GM12878 (cell line): ENCODE results near the gene SLC25A42. TPM values are rescaled to one million over a fixed set of nuclear protein-coding genes. Genes with fewer than 3 reads are reported as not detected.
A peak's percentile ranks its signal among the peaks of the same experiment; 100 is the strongest.

ENCODE experiments used
- ATF7 ChIP-seq: fragments of 450-650 bp; IDR thresholded peaks from 2 replicates; pipeline ENCODE4 v1.6.1; 2016; ENCODE audit warnings: low read depth, mild to moderate bottlenecking
- BHLHE40 ChIP-seq, 2 experiments: fragments of 450-650 bp in 1 of 2; IDR thresholded peaks; 2 replicates each; pipeline ENCODE4 v1.6.1; 2011 to 2017; ENCODE audit warnings: low read depth in 2 of 2, borderline replicate concordance in 1 of 2, improper control_type of control experiment in 1 of 2, low read length in 1 of 2, mild to moderate bottlenecking in 1 of 2
- CBFB ChIP-seq: IDR thresholded peaks from 2 replicates; pipeline ENCODE4 v1.6.1; 2016; ENCODE audit warnings: antibody characterized with exemption, low read depth
- CBX3 ChIP-seq: fragments of 200-600 bp; sonication (generic); IDR thresholded peaks from 2 replicates; pipeline ENCODE4 v1.6.1; 2016; ENCODE audit warnings: low read depth, borderline replicate concordance
- CBX5 ChIP-seq: sonication (generic); IDR thresholded peaks from 2 replicates; pipeline ENCODE4 v1.6.1; 2016; ENCODE audit warnings: low read depth, moderate library complexity, mild to moderate bottlenecking, inconsistent platforms
- EED ChIP-seq: sonication (generic); IDR thresholded peaks from 2 replicates; pipeline ENCODE4 v1.6.1; 2016; ENCODE audit warnings: antibody characterized with exemption, low read depth
- EGR1 ChIP-seq, 2 experiments: IDR thresholded peaks; 1 replicate in 1 of 2; 2 replicates in 1 of 2; pipeline ENCODE4 v1.6.1; 2011 to 2012; ENCODE audit warnings: low read depth in 2 of 2, low read length in 2 of 2, borderline replicate concordance in 1 of 2, mild to moderate bottlenecking in 1 of 2, moderate library complexity in 1 of 2
- FOXK2 ChIP-seq: fragments of 450-650 bp; IDR thresholded peaks from 2 replicates; pipeline ENCODE4 v1.6.1; 2017; ENCODE audit warnings: mild to moderate bottlenecking, moderate library complexity
- FOXM1 ChIP-seq: IDR thresholded peaks from 2 replicates; pipeline ENCODE4 v1.6.1; 2012; ENCODE audit warnings: low read depth, mild to moderate bottlenecking, inconsistent platforms, low read length, moderate library complexity
- HDGF ChIP-seq: fragments of 450-650 bp; IDR thresholded peaks from 2 replicates; pipeline ENCODE4 v1.6.1; 2016; ENCODE audit warnings: antibody characterized with exemption
- IKZF2 ChIP-seq, 2 experiments: fragments of 450-650 bp; IDR thresholded peaks; 2 replicates each; pipeline ENCODE4 v1.6.1; 2017; ENCODE audit warnings: mild to moderate bottlenecking in 2 of 2, moderate library complexity in 2 of 2
- IRF4 ChIP-seq: IDR thresholded peaks from 2 replicates; pipeline ENCODE4 v1.6.1; 2011; ENCODE audit warnings: low read depth, low read length
- MYC ChIP-seq: IDR thresholded peaks from 2 replicates; pipeline ENCODE4 v1.6.1; 2011; ENCODE audit warnings: mild to moderate bottlenecking, low read length, moderate library complexity, inconsistent platforms; ENCODE audit not compliant: insufficient read depth, insufficient replicate concordance, insufficient read length, severe bottlenecking
- NBN ChIP-seq: fragments of 450-650 bp; IDR thresholded peaks from 2 replicates; pipeline ENCODE4 v1.6.1; 2016
- NFYB ChIP-seq: IDR thresholded peaks from 2 replicates; pipeline ENCODE4 v1.6.1; 2011; ENCODE audit warnings: low read depth, mild to moderate bottlenecking, low read length, improper control_type of control experiment, moderate library complexity; ENCODE audit not compliant: insufficient read depth
- PAX8 ChIP-seq: fragments of 450-650 bp; IDR thresholded peaks from 2 replicates; pipeline ENCODE4 v1.6.1; 2017; ENCODE audit warnings: mild to moderate bottlenecking, moderate library complexity
- PKNOX1 ChIP-seq: fragments of 450-650 bp; IDR thresholded peaks from 2 replicates; pipeline ENCODE4 v1.6.1; 2016; ENCODE audit warnings: mild to moderate bottlenecking
- POLR2AphosphoS2 ChIP-seq: IDR thresholded peaks from 2 replicates; pipeline ENCODE4 v1.6.1; 2011; ENCODE audit warnings: low read depth, mild to moderate bottlenecking, low read length, improper control_type of control experiment, moderate library complexity
- PRDM15 ChIP-seq: fragments of 450-650 bp; formaldehyde crosslinking; IDR thresholded peaks from 2 replicates; pipeline ENCODE4 v1.4.0; 2020; ENCODE audit warnings: mild to moderate bottlenecking, moderate library complexity
- RB1 ChIP-seq: fragments of 450-650 bp; formaldehyde crosslinking; IDR thresholded peaks from 2 replicates; pipeline ENCODE4 v1.6.1; 2017; ENCODE audit warnings: mild to moderate bottlenecking, borderline replicate concordance
- SMARCA5 ChIP-seq: fragments of 450-650 bp; IDR thresholded peaks from 2 replicates; pipeline ENCODE4 v1.6.1; 2017; ENCODE audit warnings: mild to moderate bottlenecking
- SREBF1 ChIP-seq: IDR thresholded peaks from 2 replicates; pipeline ENCODE4 v1.6.1; 2012; ENCODE audit warnings: mild to moderate bottlenecking, low read length
- ZBED1 ChIP-seq: IDR thresholded peaks from 2 replicates; pipeline ENCODE4 v1.6.1; 2016; ENCODE audit warnings: borderline replicate concordance
- ZBTB4 ChIP-seq: fragments of 450-650 bp; formaldehyde crosslinking; IDR thresholded peaks from 2 replicates; pipeline ENCODE4 v1.4.0; 2022; ENCODE audit warnings: mild to moderate bottlenecking, moderate library complexity
- ZSCAN29 ChIP-seq: fragments of 450-650 bp; IDR thresholded peaks from 2 replicates; pipeline ENCODE4 v1.6.1; 2017; ENCODE audit warnings: mild to moderate bottlenecking, moderate library complexity
- polyA plus RNA-seq, 11 experiments: library from polyadenylated mRNA; depleted of rRNA in 4 of 11; unstranded in 6 of 11; stranded (reverse) in 5 of 11; fragments of >200 nt; fragmentation: Nextera tagmentation in 4 of 11; fragmentation: Illumina TruSeq in 1 of 11; extraction: Ambion mirVana in 4 of 11; extraction: Trizol in 1 of 11; gene quantifications; 1 replicate in 1 of 11; 2 replicates in 10 of 11; pipeline versions ENCODE4 v1.2.1 to v1.2.3, GENCODE V29; 2011 to 2016; ENCODE audit warnings: inconsistent platforms in 2 of 11, missing spikeins in 2 of 11, low read depth in 1 of 11
- total RNA-seq, 4 experiments: library from RNA; depleted of rRNA in 3 of 4; stranded (reverse); fragments of >200 nt in 3 of 4; fragmentation: Illumina TruSeq in 1 of 4; extraction: Trizol in 1 of 4; gene quantifications; 2 replicates each; pipeline versions ENCODE4 v1.2.1 to v1.2.3, GENCODE V29; 2013 to 2021

The SLC25A42 gene
- total and polyA plus RNA-seq, 10 of the 15 experiments (the other 5 are each of a cell fraction or from before 2014, with no cell fraction given), result 0.24 to 19.2 (median 9.6) TPM

GRCh38 chr19:19033426-19034203, 30.2 kb upstream of the SLC25A42 start, which contains the start of the genes ARMC6 and SUGP2 (continued):
- TF ChIP-seq ZBTB4 (no peak), PRDM15 (CRISPR knock-in tag) (no peak), BHLHE40 (IDR thresholded peaks at IDR 0.05; ENCODE audit: borderline replicate concordance in 1 of 2, low read depth in 2 of 2, low read length in 1 of 2) (peak in 1 of 2 experiments; percentile 69; a peak in 2 of 4 replicates), SMARCA5 (no peak), PKNOX1 (no peak), NFYB (no peak), EED (no peak), RB1 (no peak), FOXK2 (no peak), ATF7 (no peak), CBX5 (no peak), IKZF2 (IDR thresholded peaks at IDR 0.05) (no peak), SREBF1 (no peak), ZBED1 (no peak), MYC (peak; percentile 74), ZSCAN29 (no peak), EGR1 (IDR thresholded peaks at IDR 0.05; ENCODE audit: borderline replicate concordance in 1 of 2, low read depth in 2 of 2, low read length in 2 of 2) (peak in 1 of 2 experiments; percentile 78; a peak in 2 of 3 replicates), CBFB (no peak), PAX8 (no peak), FOXM1 (no peak), POLR2AphosphoS2 (no peak), NBN (peak; percentile 62; the same call in 1 of the 2 replicates), CBX3 (no peak), HDGF (peak; percentile 29; the same call in 1 of the 2 replicates), IRF4 (no peak)
